GM21528 (cell line): Measurements from ENCODE around the gene ZNF184.
"Not testable (repeated sequence)": the region's sequence is repeated elsewhere in the genome, so short reads cannot be mapped to it uniquely, and the experiment has no call there.

Source experiments
- ATAC-seq: cut with Tn5 transposase; IDR thresholded peaks from one replicate; pipeline ENCODE4 v1.9.1; 2021; ENCODE audit warnings: mild to moderate bottlenecking, moderate library complexity; ENCODE audit not compliant: unreplicated experiment, low FRiP score

The ZNF184 gene

DNA sequence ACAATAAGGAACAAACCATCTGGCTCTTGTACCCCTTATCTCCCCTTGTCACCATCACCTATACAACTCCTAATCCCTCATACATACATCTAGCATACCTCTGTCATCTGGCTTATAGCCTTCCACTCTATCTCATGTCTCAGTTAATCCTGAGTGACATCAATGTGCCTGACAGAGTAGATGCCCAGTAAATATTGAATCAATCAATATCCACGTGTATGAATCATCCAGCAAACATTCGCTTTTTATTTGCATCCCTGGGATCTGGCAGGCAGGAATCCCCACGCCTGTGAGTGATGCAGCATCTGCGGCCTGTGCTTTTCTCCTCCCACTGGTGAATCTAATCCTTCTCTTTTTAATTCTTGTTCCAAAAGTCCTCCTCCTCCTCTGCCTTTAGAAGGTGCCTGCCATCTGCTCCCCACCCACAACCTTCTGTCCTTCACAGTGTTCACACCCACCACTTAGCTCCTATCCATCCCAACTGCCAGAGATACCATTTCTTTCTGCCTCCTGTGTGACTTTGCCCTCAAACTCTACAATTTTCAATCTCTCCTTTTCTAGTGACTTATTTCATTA, 46.8 kb downstream of the ZNF184 start:
- ATAC-seq: no peak

DNA sequence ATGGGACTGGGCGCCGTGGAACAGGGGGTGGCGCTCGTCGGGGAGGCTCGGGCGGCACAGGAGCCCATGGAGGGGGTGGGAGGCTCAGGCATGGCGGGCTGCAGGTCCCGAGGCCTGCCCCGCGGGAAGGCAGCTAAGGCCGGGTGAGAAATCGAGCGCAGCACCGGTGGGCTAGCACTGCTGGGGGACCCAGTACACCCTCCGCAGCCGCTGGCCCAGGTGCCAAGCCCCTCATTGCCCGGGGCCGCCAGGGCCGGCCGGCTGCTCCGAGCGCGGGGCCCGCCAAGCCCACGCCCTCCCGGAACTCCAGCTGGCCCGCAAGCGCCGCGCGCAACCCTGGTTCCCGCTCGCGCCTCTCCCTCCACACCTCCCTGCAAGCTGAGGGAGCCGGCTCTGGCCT, 48.1 kb downstream of the ZNF184 start:
- not testable (repeated sequence) for ATAC-seq

DNA sequence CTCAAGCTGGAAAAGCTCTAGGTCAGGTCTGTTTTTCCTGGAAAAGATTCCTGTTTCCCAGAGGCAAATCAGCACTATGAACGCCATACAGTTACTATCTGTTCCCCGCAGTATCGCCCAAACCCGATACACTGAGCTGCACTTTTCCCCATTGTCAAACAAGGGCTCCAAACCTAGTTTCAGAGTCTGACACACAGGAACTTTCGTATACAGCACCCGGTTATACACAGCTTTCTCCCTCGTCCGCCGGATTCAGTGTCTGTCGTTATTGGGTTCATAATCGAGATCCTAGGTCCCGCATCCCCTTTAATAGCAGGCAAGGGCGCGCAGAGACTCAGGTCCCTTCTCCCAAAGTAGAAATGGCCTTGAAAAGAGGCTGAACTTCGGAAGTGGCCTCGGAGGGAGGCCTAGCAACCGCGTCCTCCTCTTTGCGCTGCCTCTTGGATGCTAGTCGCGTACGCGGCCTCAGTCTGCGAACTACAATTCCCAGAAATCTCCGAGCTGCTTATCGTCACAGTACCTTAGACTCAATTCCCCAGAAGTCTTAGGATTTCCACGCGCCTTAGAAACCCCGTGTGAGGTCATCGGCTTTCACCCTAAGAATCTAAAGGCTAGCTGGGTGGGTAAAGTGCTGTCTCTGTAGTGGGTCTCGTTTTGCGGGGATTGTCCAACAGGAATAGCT, 50.1 kb downstream of the ZNF184 start:
- no peak for ATAC-seq

DNA sequence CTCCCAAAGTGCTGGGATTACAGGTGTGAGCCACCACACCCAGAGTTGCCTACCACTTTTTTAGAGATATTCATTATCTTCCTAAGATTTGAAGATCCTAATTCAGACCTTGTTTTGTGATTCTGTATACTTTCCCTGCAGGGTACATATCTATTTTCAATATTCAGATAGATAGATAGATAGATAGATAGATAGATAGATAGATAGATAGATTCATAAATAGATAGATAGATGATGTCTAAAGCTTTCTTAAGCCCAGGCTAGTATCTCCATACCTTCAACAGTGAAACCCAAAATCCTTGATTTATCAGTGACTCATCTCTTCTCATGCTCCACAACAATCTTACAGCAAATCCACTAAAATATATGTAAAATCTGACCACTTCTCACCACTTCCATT, 53.5 kb downstream of the ZNF184 start:
- ATAC-seq: no peak

GRCh38 chr6:27415898-27416297, 57.0 kb downstream of the ZNF184 start:
- ATAC-seq: no peak

GRCh38 chr6:27414996-27415395, 57.9 kb downstream of the ZNF184 start:
- no peak for ATAC-seq

DNA sequence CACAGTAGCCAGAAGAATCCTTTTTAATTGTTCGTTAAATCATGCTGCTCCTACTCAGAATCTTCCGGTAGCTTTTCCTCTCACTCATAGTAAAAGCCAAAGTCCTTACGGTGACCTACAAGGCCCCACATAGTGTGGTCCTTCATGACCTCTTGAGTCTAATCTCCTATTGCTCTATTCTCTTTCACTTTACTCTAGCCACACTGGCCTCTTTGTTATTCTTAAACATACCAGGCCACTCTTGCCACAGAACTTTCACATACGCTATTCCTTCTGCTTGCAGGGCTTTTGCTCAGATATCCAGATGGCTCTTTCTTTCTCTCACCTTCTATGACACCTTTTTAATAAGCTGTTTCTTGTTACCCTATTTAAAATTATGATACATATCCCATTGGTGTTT, 58.6 kb downstream of the ZNF184 start:
- no peak for ATAC-seq

DNA sequence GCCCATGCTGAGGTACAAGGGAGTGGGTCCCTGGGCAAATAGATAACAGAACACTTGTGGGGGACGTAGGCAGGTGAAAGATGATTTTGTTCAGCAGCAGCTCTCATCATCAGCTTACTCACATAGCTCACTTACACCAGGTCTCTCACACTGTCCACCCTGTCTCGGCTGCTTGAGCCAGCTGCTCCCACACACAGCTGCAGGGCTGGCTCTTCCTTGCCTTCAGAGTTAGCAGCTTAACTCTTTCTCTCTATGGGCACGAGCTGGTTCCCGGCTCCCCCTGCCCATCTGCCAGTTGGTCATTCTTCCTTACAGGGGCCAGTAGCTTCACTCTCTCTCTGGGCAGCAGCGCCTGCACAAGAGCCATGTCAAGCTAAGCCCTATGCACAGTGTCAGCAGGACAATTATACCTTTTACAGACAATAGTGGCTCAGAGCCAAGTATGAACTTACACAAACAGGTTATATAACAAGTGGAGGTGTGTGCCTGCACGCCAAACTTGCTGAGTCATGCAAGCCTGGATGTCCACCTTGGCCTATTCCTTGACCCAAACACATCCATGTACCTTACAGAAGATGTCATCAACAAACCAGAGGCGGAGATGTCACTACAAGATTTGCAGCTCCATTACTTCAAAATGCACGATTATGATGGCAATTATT, 65.6 kb downstream of the ZNF184 start:
- no peak for ATAC-seq

DNA sequence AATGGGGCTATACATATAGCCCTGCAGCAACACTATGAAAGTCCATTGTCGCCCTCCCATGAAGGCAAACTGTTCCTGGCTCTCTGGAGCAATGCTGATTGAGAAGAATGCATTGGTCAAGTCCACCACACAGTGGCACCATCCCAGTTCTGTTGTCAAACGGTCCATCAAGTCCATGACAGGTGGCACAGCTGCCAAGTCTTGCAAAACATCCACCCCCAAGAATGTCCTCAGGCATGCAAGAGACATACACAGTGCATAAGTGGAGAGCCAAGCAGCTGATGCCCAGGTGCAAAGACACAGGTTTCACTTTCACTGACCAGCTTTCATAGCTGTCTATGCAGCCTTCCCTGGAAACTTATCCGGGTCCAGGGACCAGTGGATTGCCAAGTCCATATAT, 66.8 kb downstream of the ZNF184 start:
- no peak for ATAC-seq

DNA sequence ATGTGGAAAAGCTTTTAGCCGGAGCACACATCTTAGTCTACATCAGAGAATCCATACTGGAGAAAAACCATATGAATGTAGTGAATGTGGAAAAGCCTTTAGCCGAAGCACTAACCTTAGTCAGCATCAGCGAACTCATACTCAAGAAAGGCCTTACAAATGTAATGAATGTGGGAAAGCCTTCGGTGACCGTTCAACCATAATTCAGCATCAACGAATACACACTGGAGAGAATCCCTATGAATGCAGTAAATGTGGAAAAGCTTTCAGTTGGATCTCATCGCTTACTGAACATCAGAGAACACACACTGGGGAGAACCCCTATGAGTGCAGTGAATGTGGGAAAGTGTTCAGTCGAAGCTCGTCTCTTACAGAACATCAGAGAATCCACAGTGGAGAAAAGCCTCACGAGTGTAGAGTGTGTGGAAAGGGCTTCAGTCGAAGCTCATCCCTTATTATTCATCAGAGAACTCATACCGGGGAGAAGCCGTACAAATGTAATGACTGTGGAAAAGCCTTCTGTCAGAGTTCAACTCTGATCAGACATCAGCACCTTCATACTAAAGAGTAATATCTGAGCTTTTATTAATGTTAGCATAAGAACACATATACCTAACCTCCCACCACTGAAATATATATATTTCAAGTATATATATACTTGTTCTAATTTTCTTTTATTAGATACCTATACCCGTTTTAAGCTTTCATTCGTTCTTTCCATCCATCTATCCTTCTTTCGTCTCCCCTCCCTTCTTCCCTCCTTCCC, 71.8 kb downstream of the ZNF184 start:
- ATAC-seq: no peak
